A549 (cell line): ENCODE data around the gene UVRAG.

ENCODE experiments used
- BCL3 ChIP-seq: fragments of >200 bp; sonication (Bioruptor Twin); formaldehyde crosslinking; IDR thresholded peaks from 3 replicates; pipeline ENCODE4 v1.6.1; 2016
- BHLHE40 ChIP-seq: IDR thresholded peaks from 2 replicates; pipeline ENCODE4 v1.6.1; 2012; ENCODE audit warnings: low read depth, low read length, inconsistent platforms
- CHD4 ChIP-seq: fragments of 200-600 bp; sonication (generic); IDR thresholded peaks from 2 replicates; pipeline ENCODE4 v1.6.1; 2016; ENCODE audit warnings: antibody characterized with exemption, mild to moderate bottlenecking, borderline replicate concordance
- CTCF ChIP-seq: fragments of >200 bp; sonication (Bioruptor Twin); formaldehyde crosslinking; IDR thresholded peaks from 3 replicates; pipeline ENCODE4 v1.5.1; 2016
- ESRRA ChIP-seq: fragments of 150-350 bp; IDR thresholded peaks from 2 replicates; pipeline ENCODE4 v1.6.1; 2014; ENCODE audit warnings: mild to moderate bottlenecking, low read length, borderline replicate concordance
- HDAC2 ChIP-seq: fragments of 200-600 bp; sonication (generic); IDR thresholded peaks from 2 replicates; pipeline ENCODE4 v1.6.1; 2016
- MAX ChIP-seq: IDR thresholded peaks from 2 replicates; pipeline ENCODE4 v1.6.1; 2012
- POLR2A ChIP-seq: IDR thresholded peaks from 2 replicates; pipeline ENCODE4 v1.6.1; 2012; ENCODE audit warnings: mild to moderate bottlenecking, low read length
- SMC3 ChIP-seq: fragments of >200 bp; sonication (Bioruptor Twin); formaldehyde crosslinking; IDR thresholded peaks from 3 replicates; pipeline ENCODE4 v1.6.1; 2018; ENCODE audit warnings: inconsistent platforms

- TF ChIP-seq CTCF (no peak), MAX (no peak), POLR2A (no peak), SMC3 (no peak), HDAC2 (no peak), BHLHE40 (no peak), ESRRA (no peak), BCL3 (no peak), CHD4 (no peak)
Measured at GRCh38 chr11:76062733-76063132, 247.7 kb downstream of the UVRAG start.
